SJCRH30 (cell line): ENCODE results near the gene MED28. TPM values are rescaled to one million over a fixed set of nuclear protein-coding genes. Genes with fewer than 3 reads are reported as not detected.
A peak's percentile ranks its signal among the peaks of the same experiment; 100 is the strongest.

Experiments used
- DNase-seq, 2 experiments: peaks; one replicate each; pipeline ENCODE4 v3.0.0-alpha.2; 2015 to 2020
- H3K27ac ChIP-seq: fragments of 250-450 bp; sonication (Bioruptor Pico); 2 replicates; pipeline ENCODE4 v1.5.1; 2020; ENCODE audit warnings: mild to moderate bottlenecking, moderate library complexity
- H3K27me3 ChIP-seq: fragments of 250-450 bp; sonication (Bioruptor Pico); 2 replicates; pipeline ENCODE4 v1.5.1; 2020; ENCODE audit warnings: mild to moderate bottlenecking, moderate library complexity
- H3K36me3 ChIP-seq: fragments of 250-450 bp; sonication (Bioruptor Pico); 2 replicates; pipeline ENCODE4 v1.5.1; 2020; ENCODE audit warnings: mild to moderate bottlenecking, moderate library complexity
- H3K4me1 ChIP-seq: fragments of 250-450 bp; sonication (Bioruptor Pico); 2 replicates; pipeline ENCODE4 v1.5.1; 2020; ENCODE audit warnings: mild to moderate bottlenecking, moderate library complexity
- H3K4me3 ChIP-seq: fragments of 250-450 bp; sonication (Bioruptor Pico); 2 replicates; pipeline ENCODE4 v1.5.1; 2020; ENCODE audit warnings: mild to moderate bottlenecking, moderate library complexity
- H3K9me3 ChIP-seq: fragments of 250-450 bp; sonication (Bioruptor Pico); replicated peaks from 2 replicates; pipeline ENCODE4 v1.5.1; 2020; ENCODE audit warnings: mild to moderate bottlenecking, moderate library complexity
- total RNA-seq: library from RNA; depleted of rRNA; stranded (reverse); fragments of >200 nt; shearing (Covaris generic); gene quantifications from 2 replicates; pipeline ENCODE4 v1.2.3, GENCODE V29; 2014

MED28 gene
- total RNA-seq, 1 experiment from 2014 or later, result 43.7 TPM

DNA sequence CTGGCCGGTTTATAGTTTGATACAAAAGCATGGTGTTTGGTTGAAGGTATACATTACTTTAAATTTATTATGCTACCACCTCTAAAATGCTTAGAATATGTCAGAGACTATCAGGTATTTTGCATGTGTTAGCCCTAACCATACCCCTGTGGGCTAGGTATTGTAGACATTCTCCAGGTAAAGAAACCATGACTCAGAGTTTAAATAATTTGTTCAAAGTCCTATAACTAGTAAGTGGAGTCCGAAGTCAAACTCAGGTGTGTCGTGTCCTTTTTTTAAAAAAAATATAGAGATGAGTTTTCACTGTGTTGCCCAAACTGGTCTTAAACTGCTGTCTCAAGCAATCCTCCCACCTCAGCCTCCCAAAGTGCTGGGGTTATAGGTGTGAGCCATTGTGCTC, 25.1 kb upstream of the MED28 start:
- Histone ChIP-seq H3K36me3 (peaks cover 40% of the 10 kb centered on the region), H3K4me1 (no peaks in the 10 kb centered on the region), H3K4me3 (no peak overlapping the region), H3K27ac (no peak overlapping the region), H3K27me3 (no peaks in the 10 kb centered on the region), H3K9me3 (no peaks in the 10 kb centered on the region)
- no peak for DNase-seq

DNA sequence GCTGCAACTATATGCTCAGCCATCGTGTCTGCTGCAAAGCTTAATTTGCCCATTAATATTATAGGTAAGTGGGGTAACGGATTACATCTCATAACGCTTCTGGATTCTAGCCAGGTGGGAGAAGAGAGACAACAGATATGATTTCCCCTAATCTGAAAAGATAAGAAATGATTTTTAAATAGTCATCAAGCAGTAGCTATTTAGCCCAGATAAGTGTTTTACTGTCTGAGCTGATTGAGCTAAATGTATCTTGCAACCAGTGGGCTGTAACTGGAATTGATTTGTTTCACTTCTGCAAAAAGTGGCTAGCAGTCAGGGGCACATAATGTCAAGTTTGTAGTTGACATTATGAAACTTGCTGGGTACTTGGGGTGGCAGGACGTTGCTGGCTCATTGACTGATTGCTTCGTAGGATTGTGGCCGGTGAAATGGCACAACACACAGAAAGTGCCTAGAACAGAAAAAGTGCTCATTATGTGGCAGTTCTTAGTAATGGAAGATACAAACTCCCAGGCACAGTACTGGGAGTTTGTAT, 18.9 kb upstream of the MED28 start:
- Histone ChIP-seq H3K36me3 (peaks cover 31% of the 10 kb centered on the region), H3K4me3 (no peak overlapping the region), H3K27ac (no peak overlapping the region)

DNA sequence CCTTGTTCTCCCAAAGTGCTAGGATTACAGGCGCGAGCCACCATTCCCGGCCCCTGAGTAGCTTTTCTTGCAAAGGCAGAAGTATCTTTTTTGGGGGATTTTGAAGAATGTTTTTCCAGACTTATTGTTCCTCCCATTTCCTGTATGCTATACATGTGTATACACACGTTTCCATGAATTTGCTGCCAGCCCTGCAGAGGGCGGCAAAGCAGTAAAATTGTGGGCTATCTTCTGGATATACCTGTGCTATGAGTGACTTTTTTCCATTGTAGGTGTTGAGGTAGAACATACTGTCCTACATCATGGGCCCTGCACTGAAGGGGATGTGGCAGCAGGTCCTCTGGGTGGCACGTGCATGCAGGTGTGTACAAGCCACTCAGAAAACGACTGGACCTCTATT, 16.9 kb upstream of the MED28 start:
- peak in 1 of 2 experiments; percentile 29 for DNase-seq
- H3K27me3 ChIP-seq, result no peaks in the 10 kb centered on the region
- H3K4me3 ChIP-seq, result no peak overlapping the region
- no peaks in the 10 kb centered on the region for H3K9me3 ChIP-seq
- no peaks in the 10 kb centered on the region for H3K4me1 ChIP-seq
- no peak overlapping the region for H3K27ac ChIP-seq
- peaks cover 36% of the 10 kb centered on the region for H3K36me3 ChIP-seq

More for the DNA sequence above, 18.9 kb upstream of the MED28 start:
- DNase-seq, result no peak
- Histone ChIP-seq H3K9me3 (no peaks in the 10 kb centered on the region), H3K4me1 (no peaks in the 10 kb centered on the region), H3K27me3 (no peaks in the 10 kb centered on the region)

GRCh38 chr4:17599826-17600225, 14.6 kb upstream of the MED28 start:
- H3K9me3 ChIP-seq, result no peaks in the 10 kb centered on the region
- H3K4me1 ChIP-seq, result no peaks in the 10 kb centered on the region
- DNase-seq, result no peak
- H3K27ac ChIP-seq, result no peak overlapping the region
- no peaks in the 10 kb centered on the region for H3K27me3 ChIP-seq
- no peak overlapping the region for H3K4me3 ChIP-seq
- H3K36me3 ChIP-seq, result peaks cover 31% of the 10 kb centered on the region

DNA sequence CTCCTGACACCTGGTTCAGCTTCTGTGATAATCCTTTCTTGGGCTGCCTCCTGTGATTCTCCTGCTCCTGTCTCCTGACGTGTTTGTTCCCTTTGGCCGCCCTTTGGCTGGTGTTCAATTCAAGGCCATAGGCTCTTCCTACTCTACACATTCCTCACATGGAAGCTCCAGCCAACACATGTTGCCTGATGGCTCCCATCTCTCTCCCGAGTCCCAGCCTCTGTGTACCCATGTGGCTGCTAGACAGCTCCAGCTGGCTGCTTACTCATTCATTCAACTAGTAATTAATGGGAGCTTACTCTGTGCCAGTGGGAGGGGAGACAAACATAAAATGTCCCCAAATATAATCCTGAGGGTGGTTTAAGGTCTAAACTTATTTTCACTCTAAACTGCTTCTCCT, 9.2 kb upstream of the MED28 start:
- DNase-seq, result no peak
- H3K27me3 ChIP-seq, result no peaks in the 10 kb centered on the region
- no peak overlapping the region for H3K27ac ChIP-seq
- peaks cover 21% of the 10 kb centered on the region for H3K36me3 ChIP-seq
- H3K9me3 ChIP-seq, result no peaks in the 10 kb centered on the region
- no peaks in the 10 kb centered on the region for H3K4me1 ChIP-seq
- no peak overlapping the region for H3K4me3 ChIP-seq

GRCh38 chr4:17613761-17614415, 553 bp upstream of the MED28 start:
- Histone ChIP-seq H3K27ac (peak overlapping the region; percentile 85), H3K36me3 (peaks cover 12% of the 10 kb centered on the region), H3K27me3 (no peaks in the 10 kb centered on the region), H3K4me3 (peak overlapping the region; percentile 92), H3K9me3 (no peaks in the 10 kb centered on the region), H3K4me1 (no peaks in the 10 kb centered on the region; the same call in 1 of the 2 replicates)
- DNase-seq, result no peak

- Histone ChIP-seq H3K4me3 (no peak overlapping the region), H3K27me3 (no peaks in the 10 kb centered on the region), H3K4me1 (no peaks in the 10 kb centered on the region; the same call in 1 of the 2 replicates), H3K27ac (no peak overlapping the region), H3K36me3 (peaks cover 22% of the 10 kb centered on the region), H3K9me3 (no peaks in the 10 kb centered on the region)
- DNase-seq, result no peak
Observed at GRCh38 chr4:17616283-17616682, 1.8 kb downstream of the MED28 start.

- H3K36me3 ChIP-seq, result peaks cover 45% of the 10 kb centered on the region
- no peak overlapping the region for H3K27ac ChIP-seq
- H3K27me3 ChIP-seq, result no peaks in the 10 kb centered on the region
- DNase-seq, result no peak
- no peaks in the 10 kb centered on the region; the same call in 1 of the 2 replicates for H3K4me1 ChIP-seq
- H3K9me3 ChIP-seq, result no peaks in the 10 kb centered on the region
- H3K4me3 ChIP-seq, result no peak overlapping the region
Observed at GRCh38 chr4:17618926-17619325, 4.5 kb downstream of the MED28 start.

GRCh38 chr4:17619416-17620105, 5.1 kb downstream of the MED28 start:
- H3K4me1 ChIP-seq, result no peaks in the 10 kb centered on the region; the same call in 1 of the 2 replicates
- H3K9me3 ChIP-seq, result no peaks in the 10 kb centered on the region
- peaks cover 50% of the 10 kb centered on the region for H3K36me3 ChIP-seq
- no peak overlapping the region for H3K4me3 ChIP-seq
- DNase-seq, result no peak
- H3K27me3 ChIP-seq, result no peaks in the 10 kb centered on the region
- no peak overlapping the region for H3K27ac ChIP-seq

DNA sequence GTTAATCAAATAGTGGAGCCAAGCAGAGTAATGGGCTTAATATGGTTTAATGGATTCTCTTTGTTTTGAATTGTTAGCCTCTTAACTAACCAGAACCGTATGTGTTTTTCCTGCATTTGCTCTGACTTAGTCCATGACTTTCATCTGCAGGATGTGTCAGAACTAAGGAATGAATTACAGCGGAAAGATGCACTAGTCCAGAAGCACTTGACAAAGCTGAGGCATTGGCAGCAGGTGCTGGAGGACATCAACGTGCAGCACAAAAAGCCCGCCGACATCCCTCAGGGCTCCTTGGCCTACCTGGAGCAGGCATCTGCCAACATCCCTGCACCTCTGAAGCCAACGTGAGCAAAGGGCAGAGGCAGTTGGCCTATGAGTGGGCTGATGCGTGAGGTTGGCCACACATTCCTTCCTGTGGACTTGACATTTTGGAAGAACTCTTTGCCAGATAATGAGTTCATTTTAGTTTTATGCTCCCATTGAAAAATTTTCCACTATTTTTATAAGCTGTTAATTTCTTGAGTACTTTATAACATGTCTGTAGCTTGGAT, 9.1 kb downstream of the MED28 start:
- no peak for DNase-seq
- Histone ChIP-seq H3K36me3 (peaks cover 73% of the 10 kb centered on the region), H3K4me1 (no peaks in the 10 kb centered on the region), H3K27ac (no peak overlapping the region), H3K27me3 (no peaks in the 10 kb centered on the region), H3K9me3 (no peaks in the 10 kb centered on the region), H3K4me3 (no peak overlapping the region)

- Histone ChIP-seq H3K4me3 (no peak overlapping the region), H3K9me3 (no peaks in the 10 kb centered on the region), H3K36me3 (peaks cover 79% of the 10 kb centered on the region), H3K4me1 (no peaks in the 10 kb centered on the region), H3K27ac (no peak overlapping the region), H3K27me3 (no peaks in the 10 kb centered on the region)
- no peak for DNase-seq
Observed at GRCh38 chr4:17624821-17625220, 10.4 kb downstream of the MED28 start.

GRCh38 chr4:17630228-17630627, 15.8 kb downstream of the MED28 start:
- Histone ChIP-seq H3K9me3 (no peaks in the 10 kb centered on the region), H3K27ac (no peak overlapping the region), H3K4me3 (no peak overlapping the region), H3K36me3 (peaks cover 68% of the 10 kb centered on the region), H3K4me1 (no peaks in the 10 kb centered on the region), H3K27me3 (no peaks in the 10 kb centered on the region)
- DNase-seq, result no peak

DNA sequence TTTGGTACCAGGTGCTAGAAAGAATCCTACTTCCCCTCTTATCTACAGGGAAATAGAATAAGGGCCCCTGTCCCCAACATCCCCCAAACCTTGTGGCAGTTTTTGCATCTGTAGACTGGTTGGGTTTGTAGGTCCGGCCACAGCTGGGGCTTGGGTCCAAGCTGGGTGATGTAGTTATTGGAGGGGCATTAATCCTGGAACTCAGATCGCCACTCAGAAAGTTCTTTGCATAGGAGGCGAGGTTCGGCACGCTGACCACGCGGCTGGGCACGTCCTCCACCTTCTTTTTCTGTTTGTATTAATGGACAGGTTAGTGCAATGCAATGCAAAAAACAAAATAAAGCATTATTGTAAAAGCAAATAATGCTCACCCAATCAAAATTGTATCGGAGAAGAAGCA, 19.2 kb downstream of the MED28 start:
- no peak for DNase-seq
- Histone ChIP-seq H3K4me3 (no peak overlapping the region), H3K9me3 (no peaks in the 10 kb centered on the region), H3K27ac (no peak overlapping the region), H3K4me1 (no peaks in the 10 kb centered on the region), H3K27me3 (no peaks in the 10 kb centered on the region), H3K36me3 (peaks cover 41% of the 10 kb centered on the region)

GRCh38 chr4:17635056-17635455, 20.6 kb downstream of the MED28 start:
- Histone ChIP-seq H3K27ac (no peak overlapping the region), H3K36me3 (peaks cover 33% of the 10 kb centered on the region), H3K9me3 (no peaks in the 10 kb centered on the region), H3K4me1 (no peaks in the 10 kb centered on the region), H3K27me3 (no peaks in the 10 kb centered on the region), H3K4me3 (no peak overlapping the region)
- no peak for DNase-seq

DNA sequence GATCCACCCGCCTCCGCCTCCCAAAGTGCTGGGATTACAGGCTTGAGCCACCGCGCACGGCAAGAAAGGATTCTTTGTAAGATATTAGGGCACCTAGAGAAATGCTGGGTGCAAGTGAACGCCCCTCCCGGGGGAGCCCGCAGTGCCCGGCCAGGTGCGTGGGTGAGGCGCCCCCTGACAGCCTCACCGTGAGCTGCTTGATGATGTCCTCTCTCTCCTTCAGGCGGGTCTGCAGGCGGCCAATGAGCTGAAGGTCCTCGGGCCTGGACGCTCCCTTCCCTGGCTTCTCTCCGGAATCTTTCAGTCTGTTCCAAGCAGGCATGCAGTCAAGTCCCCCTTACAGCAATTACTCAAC, 21.9 kb downstream of the MED28 start:
- no peaks in the 10 kb centered on the region for H3K9me3 ChIP-seq
- H3K27me3 ChIP-seq, result no peaks in the 10 kb centered on the region
- H3K4me3 ChIP-seq, result no peak overlapping the region
- DNase-seq, result no peak
- H3K36me3 ChIP-seq, result peaks cover 28% of the 10 kb centered on the region
- H3K27ac ChIP-seq, result no peak overlapping the region
- no peaks in the 10 kb centered on the region for H3K4me1 ChIP-seq
